Stimulated activated naive CD8-positive, alpha-beta T cell treated with anti-CD3 and anti-CD28 coated beads, Interleukin-15, Interleukin-2, amounts not matched to agents 100 ng/mL and 50 ng/mL, for 24 hours (primary cell): ENCODE data around the gene PKDREJ.
"Not testable (repeated sequence)": the region's sequence is repeated elsewhere in the genome, so short reads cannot be mapped to it uniquely, and the experiment has no call there.

ENCODE experiments used
- H3K27ac Mint-ChIP-seq: one replicate; pipeline ENCODE4 v1.8.0; 2021; ENCODE audit warnings: mild to moderate bottlenecking, mixed read lengths
- H3K27me3 Mint-ChIP-seq: one replicate; pipeline ENCODE4 v1.8.0; 2021; ENCODE audit warnings: mixed read lengths
- H3K36me3 Mint-ChIP-seq: one replicate; pipeline ENCODE4 v1.8.0; 2021; ENCODE audit warnings: low read depth, mixed read lengths
- H3K4me1 Mint-ChIP-seq: one replicate; pipeline ENCODE4 v1.8.0; 2021; ENCODE audit warnings: low read depth, mixed read lengths
- H3K4me3 Mint-ChIP-seq: one replicate; pipeline ENCODE4 v1.8.0; 2021; ENCODE audit warnings: mild to moderate bottlenecking, mixed read lengths
- H3K9me3 Mint-ChIP-seq: one replicate; pipeline ENCODE4 v1.8.0; 2021; ENCODE audit warnings: mixed read lengths

PKDREJ gene

DNA sequence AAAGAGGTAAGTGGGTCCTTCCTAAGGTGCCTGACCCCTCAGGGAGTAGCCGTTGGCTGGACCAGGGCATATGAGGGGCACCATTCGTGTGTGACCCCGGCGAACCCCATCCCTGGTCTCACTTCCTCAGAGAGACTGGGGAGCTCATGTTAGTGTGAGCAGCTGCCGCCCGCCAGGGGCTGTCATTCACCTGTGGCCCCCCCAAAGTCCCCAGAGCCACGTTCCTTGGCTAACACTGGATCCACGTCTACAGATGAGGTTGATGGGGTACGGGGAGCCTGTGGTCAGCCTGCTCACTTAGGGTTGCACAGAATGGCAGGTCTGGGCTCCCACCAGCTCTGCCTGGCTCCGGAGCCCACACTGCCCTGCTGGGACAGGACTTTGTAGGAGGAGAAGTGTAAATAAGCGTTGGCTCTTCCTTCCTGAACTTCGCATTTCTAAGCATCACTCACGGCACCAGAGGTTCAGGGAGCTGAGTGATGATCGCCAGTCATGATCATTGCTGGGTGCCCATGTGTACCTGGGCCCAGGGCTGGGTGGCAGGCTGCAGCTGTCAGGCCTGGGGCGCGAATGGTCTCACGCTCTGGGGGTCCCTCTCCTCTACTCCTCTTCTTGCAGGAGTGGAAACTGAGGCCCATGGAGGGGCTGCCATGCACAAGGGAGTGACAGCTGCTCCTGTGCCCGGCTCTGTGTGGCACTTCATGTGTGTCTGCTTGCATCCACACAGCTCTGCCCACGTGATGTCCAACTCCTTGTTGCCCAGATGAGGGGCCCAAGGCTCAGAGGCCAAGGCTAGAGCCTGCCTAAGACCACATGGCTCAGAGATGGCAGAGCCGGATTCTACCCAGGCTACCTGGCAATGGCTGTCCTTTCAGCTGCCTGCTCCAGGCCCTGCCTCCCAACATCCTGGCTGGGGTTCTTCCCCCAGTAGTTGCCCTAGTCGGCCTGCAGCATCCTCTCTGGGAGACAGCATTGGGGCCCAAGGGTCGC lies 15.8 kb upstream of the PKDREJ start:
- no peak overlapping the region for H3K4me3 Mint-ChIP-seq
- no peaks in the 10 kb centered on the region for H3K27me3 Mint-ChIP-seq
- H3K9me3 Mint-ChIP-seq, result no peaks in the 10 kb centered on the region
- H3K4me1 Mint-ChIP-seq, result no peaks in the 10 kb centered on the region
- H3K27ac Mint-ChIP-seq, result no peak overlapping the region
- peaks cover 19% of the 10 kb centered on the region for H3K36me3 Mint-ChIP-seq

DNA sequence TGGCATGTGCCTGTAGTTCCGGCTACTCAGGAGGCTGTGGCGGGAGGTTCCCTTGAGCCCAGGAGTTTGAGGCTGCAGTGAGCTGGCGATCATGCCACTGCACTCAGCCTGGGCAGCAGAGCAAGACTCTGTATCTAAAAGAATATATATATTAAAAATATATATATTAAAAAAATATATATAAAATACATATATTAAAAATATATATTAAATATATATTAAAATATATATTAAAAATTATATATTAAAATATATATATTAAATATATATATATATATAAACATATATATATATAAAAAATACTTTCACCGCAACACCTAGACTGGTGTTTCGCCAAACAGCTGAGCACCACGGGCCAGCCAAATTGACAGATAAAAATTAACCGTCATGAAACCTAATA lies 13.4 kb upstream of the PKDREJ start:
- no peak overlapping the region for H3K27ac Mint-ChIP-seq
- H3K9me3 Mint-ChIP-seq, result no peaks in the 10 kb centered on the region
- no peaks in the 10 kb centered on the region for H3K27me3 Mint-ChIP-seq
- no peak overlapping the region for H3K4me3 Mint-ChIP-seq
- H3K4me1 Mint-ChIP-seq, result no peaks in the 10 kb centered on the region
- peaks cover 15% of the 10 kb centered on the region for H3K36me3 Mint-ChIP-seq

DNA sequence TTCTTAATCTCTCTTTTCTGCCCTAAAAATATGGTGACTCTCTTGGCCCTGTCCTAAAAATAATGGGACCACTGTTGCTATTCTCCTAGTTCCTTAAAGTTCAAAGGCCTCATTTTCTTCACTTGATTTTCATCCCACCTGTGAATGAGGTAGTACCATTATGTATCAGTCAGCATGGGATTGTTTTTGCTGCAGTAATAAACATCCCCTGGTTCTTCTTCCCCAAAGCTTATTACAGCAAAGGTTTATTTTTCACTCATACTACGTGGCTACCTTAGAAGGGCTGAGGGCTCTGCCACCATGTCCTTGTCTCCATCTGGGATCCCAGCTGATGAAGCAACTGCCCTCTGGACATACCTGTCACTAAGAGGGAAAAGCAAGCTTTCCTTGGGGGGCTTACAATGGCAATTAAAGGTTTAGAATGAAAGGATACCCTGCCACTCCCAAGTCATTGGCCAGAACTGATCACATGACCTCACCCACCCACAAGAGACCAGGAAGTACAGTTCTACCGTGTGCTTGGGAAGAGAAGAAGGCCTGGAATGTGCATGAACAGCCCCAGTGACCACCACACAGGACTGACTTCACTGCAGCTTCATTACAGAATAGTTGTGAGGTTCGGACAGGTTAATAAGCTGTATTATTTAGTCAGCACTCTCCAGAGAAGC lies 12.4 kb upstream of the PKDREJ start:
- Mint-ChIP-seq H3K27me3 (no peaks in the 10 kb centered on the region), H3K9me3 (no peaks in the 10 kb centered on the region), H3K4me3 (no peak overlapping the region), H3K36me3 (peaks cover 15% of the 10 kb centered on the region), H3K27ac (no peak overlapping the region), H3K4me1 (no peaks in the 10 kb centered on the region)

DNA sequence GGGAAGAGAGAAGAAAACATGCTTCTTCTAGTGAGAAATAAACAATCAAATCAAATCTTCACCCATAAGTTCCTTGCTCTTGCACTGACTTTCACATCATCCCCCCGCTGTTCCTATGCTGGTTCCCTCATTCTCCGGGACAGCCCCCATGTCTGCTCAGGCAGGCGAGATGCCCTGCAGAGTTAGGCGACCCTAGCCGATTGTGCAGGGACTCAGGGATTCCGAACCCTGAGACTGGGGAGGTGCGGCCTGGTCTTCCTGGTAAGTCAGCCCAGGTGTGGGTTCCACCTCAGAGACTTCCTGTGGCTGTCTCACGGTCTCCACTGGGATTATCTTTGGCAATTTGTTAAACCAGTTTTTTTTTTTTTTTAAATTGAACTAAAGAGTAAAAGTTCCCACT lies 11.2 kb upstream of the PKDREJ start:
- H3K27me3 Mint-ChIP-seq, result no peaks in the 10 kb centered on the region
- H3K36me3 Mint-ChIP-seq, result peaks cover 15% of the 10 kb centered on the region
- no peaks in the 10 kb centered on the region for H3K4me1 Mint-ChIP-seq
- H3K4me3 Mint-ChIP-seq, result no peak overlapping the region
- no peak overlapping the region for H3K27ac Mint-ChIP-seq
- no peaks in the 10 kb centered on the region for H3K9me3 Mint-ChIP-seq

DNA sequence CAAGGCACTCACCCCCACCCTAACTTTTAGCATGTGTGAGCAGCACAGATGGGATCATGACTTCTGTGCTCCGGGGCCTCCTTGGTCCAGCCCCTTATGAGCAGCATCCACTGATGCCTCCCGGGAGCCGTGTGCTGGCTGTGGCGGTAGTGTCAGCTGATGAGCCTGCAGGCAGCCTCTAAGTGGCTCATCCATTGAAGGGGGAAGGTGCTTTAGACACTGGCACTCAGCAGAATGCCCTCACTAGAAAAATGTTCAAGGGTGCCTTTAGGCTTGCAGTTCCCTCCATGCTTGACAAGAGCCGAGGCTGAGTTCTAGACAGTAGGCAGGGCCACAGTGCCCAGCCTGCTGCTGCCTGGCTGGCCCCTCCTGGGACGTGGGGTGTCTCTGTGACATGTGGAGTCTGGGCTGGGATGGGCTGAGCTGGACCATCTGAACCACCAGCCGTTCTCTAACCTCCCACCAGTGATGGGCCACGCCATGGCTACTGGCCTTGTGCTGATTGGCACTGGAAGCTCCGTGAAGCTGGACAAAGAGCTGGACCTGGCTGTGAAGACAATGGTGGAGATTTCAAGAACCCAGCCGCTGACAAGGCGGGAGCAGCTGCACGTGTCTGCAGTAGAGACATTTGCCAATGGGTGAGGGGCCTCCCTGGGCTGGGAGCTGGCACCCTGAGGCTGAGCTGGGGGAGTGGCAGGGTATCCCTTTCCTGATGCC lies 10.4 kb upstream of the PKDREJ start:
- H3K4me1 Mint-ChIP-seq, result no peaks in the 10 kb centered on the region
- H3K36me3 Mint-ChIP-seq, result peaks cover 15% of the 10 kb centered on the region
- H3K9me3 Mint-ChIP-seq, result no peaks in the 10 kb centered on the region
- H3K4me3 Mint-ChIP-seq, result no peak overlapping the region
- no peak overlapping the region for H3K27ac Mint-ChIP-seq
- no peaks in the 10 kb centered on the region for H3K27me3 Mint-ChIP-seq

DNA sequence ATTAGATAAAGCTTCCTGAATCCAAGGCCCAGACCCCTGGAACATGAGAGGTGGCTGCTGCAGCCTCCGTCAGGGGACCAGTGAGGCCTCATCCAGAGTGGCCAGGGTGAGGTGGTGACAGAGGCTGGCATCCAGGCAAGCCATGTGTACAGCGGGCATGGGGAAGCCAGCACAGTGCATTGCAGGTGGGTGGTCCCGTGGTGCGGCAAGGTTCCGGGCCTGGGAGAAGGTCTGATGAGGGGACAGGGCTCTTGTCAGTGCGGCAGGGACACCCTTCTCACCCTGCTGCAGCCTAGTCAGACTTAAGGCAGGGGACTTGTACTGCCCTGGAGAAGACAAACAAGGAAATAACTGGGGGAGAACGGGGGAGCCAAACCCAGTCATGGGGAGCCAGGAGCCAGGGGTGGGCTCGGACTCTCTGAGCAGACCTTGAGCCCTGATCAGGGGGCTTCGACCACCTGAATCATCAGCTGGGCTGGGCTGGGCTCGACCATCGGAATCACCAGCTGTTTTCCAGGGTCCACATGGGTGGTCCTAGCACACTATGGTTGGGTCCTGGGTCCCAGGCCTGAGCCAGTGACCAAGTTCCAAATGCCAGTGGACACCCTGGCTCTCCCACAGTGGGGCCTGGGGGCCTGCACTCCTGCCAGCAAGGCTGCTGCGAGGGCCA lies 9.8 kb upstream of the PKDREJ start:
- Mint-ChIP-seq H3K4me1 (peaks cover 5% of the 10 kb centered on the region), H3K27ac (no peak overlapping the region), H3K27me3 (no peaks in the 10 kb centered on the region), H3K36me3 (peaks cover 15% of the 10 kb centered on the region), H3K4me3 (no peak overlapping the region), H3K9me3 (no peaks in the 10 kb centered on the region)

DNA sequence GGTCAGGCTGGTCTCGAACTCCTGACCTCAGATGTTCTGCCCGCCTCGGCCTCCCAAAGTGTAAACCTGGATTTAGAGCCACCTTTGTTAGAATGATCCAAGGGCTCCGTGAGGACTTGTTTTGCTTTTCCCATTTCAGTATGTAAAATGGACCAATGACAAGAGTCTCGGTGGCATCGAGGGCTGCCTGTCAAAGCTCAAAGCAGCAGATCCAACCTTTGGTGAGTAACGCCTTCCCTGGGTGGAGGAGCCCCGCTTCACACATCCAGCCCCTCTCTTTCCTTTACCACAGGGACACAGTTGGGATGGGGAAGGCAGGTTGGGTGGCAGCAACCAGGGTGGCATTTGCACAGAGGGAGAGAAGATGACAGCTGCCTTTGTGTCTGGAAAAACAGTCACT lies 9.1 kb upstream of the PKDREJ start:
- H3K27me3 Mint-ChIP-seq, result peaks cover 3% of the 10 kb centered on the region
- no peak overlapping the region for H3K4me3 Mint-ChIP-seq
- no peaks in the 10 kb centered on the region for H3K9me3 Mint-ChIP-seq
- no peak overlapping the region for H3K27ac Mint-ChIP-seq
- H3K4me1 Mint-ChIP-seq, result peaks cover 10% of the 10 kb centered on the region
- peaks cover 15% of the 10 kb centered on the region for H3K36me3 Mint-ChIP-seq

DNA sequence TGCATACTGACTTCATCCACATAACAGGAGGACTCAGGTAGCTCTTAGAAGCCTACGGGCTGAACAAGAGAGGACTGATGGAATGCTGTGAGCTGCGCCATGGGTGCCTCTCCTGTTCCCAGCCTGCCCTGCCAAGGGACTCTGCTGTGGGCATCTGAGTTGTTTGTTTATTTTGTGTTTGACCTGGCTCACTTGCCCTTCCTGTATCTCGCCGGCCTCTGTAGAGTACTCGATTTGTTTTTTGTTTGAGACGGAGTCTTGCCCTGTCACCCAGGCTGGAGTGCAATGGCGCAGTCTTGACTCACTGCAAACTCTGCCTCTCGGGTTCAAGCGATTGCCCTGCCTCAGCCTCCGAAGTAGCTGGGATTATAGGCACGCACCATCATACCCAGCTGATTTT lies 6.4 kb upstream of the PKDREJ start:
- H3K4me1 Mint-ChIP-seq, result peaks cover 11% of the 10 kb centered on the region
- H3K36me3 Mint-ChIP-seq, result no peaks in the 10 kb centered on the region
- H3K9me3 Mint-ChIP-seq, result peaks cover 5% of the 10 kb centered on the region
- H3K27me3 Mint-ChIP-seq, result peaks cover 17% of the 10 kb centered on the region
- no peak overlapping the region for H3K4me3 Mint-ChIP-seq
- H3K27ac Mint-ChIP-seq, result no peak overlapping the region

DNA sequence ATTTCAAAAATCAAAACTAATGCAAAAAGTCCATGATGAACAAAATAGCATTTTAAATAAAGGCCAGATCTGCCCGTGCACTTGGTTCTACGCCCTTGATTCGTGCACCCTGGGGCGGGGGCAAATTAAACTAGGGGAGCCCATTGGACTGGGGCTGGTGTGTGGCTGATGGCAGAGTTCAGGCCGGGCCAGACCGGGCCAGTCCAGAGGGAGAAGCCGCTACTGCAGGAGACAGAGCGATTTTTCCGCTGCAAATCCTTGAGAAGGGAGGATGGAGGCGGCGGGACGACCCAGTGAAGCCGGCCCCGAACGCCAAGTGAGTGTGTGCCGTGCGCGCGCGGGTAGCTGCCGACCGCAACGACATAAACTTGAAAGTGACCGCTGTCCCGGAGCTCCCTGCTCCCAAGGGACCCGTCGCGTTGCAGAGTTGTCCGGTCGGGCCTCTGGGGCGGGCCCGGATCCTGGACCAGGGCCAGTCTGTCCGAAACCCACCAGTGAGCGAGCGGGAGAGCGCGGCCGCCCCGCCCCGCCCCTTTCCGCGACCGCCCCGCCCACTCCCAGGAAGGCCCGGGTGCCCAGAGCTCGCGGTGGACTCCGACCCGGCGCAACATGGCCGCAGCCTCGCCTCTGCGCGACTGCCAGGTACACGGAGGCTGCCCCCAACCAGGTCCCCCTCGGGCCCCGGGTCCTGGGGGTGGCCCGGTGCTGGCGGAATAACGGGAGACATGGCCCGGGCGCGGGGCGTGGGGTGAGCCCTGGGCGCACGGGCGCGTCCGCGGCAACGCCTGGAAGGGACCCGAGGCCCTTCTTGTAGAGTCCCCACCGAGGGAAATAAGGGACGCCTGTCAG lies 4.5 kb upstream of the PKDREJ start, which contains the start of gene TTC38:
TSS of gene TTC38 (plus strand) at position 578 of the 849 bp plus-strand sequence. CDS start at position 610, 32 bp downstream.
- Mint-ChIP-seq H3K27ac (no peak within 1 kb of the TSS), H3K27me3 (peaks cover 26% of the 10 kb centered on the region), H3K4me3 (peak within 1 kb of the TSS; percentile 82)

DNA sequence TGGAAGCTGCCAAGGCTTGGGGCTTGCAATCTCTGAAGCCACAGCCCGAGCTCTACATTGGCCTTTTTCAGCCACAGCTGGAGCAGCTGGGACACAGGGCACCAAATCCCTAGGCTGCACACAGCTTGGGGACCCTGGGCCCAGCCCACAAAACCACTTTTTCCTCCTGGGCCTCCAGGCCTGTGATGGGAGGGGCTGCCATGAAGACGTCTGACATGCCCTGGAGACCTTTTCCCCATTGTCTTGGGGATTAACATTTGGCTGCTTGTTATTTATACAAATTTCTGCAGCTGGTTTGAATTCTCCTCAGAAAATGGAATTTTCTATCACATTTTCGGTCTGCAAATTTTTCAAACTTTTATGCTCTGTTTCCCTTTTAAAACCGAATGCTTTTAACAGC lies 2.5 kb upstream of the PKDREJ start:
- H3K9me3 Mint-ChIP-seq, H3K27ac Mint-ChIP-seq, H3K4me3 Mint-ChIP-seq, H3K36me3 Mint-ChIP-seq: not testable (repeated sequence)
- Mint-ChIP-seq H3K4me1 (peaks cover 11% of the 10 kb centered on the region), H3K27me3 (peaks cover 45% of the 10 kb centered on the region)

More for the DNA sequence above, 4.5 kb upstream of the PKDREJ start, which contains the start of gene TTC38:
- Mint-ChIP-seq H3K36me3 (no peaks in the 10 kb centered on the region), H3K9me3 (peaks cover 5% of the 10 kb centered on the region), H3K4me1 (peaks cover 11% of the 10 kb centered on the region)

DNA sequence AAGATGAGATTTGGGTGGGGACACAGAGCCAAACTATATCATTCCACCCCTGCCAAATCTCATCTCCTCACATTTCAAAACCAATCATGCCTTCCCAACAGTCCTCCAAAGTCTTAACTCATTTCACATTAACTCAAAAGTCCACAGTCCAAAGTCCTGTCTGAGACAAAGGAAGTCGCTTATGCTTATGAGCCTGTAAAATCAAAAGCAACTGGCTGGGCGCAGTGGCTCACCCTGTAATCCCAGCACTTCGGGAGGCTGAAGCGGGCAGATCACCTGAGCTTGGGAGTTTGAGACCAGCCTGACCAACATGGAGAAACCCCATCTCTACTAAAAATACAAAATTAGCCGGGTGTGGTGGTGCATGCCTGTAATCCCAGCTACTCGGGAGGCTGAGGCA lies 1.4 kb upstream of the PKDREJ start:
- not testable (repeated sequence) for H3K9me3 Mint-ChIP-seq, H3K36me3 Mint-ChIP-seq, H3K4me3 Mint-ChIP-seq, H3K27ac Mint-ChIP-seq
- Mint-ChIP-seq H3K27me3 (peaks cover 54% of the 10 kb centered on the region), H3K4me1 (peaks cover 11% of the 10 kb centered on the region)

DNA sequence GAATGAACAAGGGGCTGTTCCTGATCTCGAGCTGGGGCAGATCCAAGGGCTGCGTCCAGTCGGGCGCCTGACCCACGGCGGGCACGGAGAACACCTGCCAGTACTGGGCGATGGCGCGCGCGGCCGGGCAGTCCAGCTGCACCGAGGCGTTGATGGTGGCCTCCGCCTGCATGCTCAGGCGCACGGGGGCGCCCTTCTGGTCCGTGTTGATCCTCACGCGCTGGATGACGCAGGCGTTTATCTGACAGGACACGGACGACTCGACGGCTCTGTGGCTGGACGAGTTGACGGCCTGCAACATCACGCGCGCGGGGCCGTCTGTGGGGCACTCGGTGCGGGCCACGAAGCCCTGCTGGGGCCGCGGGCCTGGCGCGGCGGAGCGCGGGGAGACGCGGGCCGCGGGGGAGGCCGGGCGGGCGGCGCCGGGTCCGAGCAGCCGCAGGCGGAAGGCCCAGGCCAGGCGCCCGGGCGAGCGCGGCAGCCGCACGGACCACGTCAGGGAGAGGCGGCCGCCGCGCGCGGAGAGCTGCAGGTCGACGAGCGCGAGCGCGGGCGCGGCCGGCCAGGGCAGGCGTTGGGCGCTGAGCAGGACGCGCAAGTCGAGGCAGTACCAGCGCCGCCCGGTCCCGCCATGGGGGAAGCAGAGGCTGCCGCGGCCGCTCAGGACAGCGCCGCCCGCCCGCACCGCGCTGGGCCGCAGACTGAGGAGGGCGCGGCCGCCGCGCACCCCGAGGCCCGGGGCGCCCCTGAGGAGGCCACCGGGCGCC lies 511 bp downstream of the PKDREJ start:
- H3K27ac Mint-ChIP-seq, result no peak overlapping the region
- H3K4me3 Mint-ChIP-seq, result no peak overlapping the region
- H3K36me3 Mint-ChIP-seq, result no peaks in the 10 kb centered on the region
- H3K9me3 Mint-ChIP-seq, result peaks cover 5% of the 10 kb centered on the region
- peaks cover 6% of the 10 kb centered on the region for H3K4me1 Mint-ChIP-seq
- H3K27me3 Mint-ChIP-seq, result peaks cover 65% of the 10 kb centered on the region

DNA sequence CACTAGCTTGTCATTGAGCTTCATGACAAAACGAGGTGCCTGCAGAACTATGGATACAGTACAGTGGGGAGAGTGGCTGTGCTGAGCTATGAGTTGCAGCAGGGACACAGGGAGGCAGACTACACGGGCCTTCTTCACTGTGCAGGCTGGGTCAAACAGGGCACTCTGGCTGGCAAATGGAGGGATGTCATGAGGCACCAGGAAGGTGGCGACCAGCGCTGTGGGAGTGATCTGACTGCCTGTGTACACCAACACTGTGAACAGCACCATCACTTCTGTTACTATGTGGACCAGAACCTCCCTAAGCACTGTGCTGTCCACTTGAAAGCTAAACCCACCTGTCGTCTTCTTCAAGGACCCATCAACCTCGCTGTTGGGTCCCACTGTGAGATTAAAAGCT lies 3.1 kb downstream of the PKDREJ start:
- no peaks in the 10 kb centered on the region for H3K4me1 Mint-ChIP-seq
- no peaks in the 10 kb centered on the region for H3K9me3 Mint-ChIP-seq
- H3K4me3 Mint-ChIP-seq, result no peak overlapping the region
- H3K36me3 Mint-ChIP-seq, result no peaks in the 10 kb centered on the region
- peaks cover 48% of the 10 kb centered on the region for H3K27me3 Mint-ChIP-seq
- H3K27ac Mint-ChIP-seq, result no peak overlapping the region
